ENCODE results near the gene VCAM1.

Gene VCAM1

DNA sequence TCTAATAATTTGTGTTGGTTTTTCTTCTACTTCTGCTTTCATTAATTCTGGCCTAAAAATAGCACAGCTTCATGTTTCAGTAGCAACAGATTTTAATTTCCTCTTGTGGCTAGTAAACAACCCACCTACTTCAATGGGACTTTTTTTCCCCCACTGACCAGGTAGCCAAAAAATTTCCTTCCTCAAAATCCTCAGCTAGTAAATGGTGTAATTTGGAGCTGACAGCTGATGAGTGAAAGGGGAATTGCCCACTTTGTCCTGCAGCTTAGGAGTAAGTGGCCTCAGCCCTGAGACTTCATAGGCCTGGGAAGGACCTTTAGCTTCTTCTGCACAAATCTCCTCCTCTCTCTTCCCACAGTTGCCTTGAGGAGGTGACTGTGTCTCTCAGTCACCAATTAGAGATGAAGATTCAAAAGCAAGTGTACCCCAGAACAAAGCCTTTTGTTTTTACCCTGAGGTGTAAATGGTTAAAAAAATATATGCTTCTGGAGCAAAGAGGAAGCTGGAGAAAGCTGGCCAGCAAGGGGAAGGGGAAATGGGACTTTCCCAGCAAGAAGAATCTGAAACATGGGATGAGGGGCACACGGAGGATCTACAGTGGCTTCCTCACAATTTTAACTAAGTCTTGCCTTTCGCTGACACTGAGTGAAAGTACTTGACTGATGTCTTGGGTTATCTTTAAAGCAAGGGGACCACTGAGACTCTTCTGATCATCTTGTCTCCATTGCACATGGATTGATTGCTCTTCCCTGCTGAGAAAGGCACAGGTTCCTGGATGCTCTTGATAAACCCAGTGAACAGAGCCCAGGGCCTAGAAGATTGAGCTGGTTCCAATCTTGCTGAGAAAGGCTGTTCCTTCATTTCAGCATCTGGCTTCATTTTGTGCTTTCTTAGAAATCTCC lies 35.8 kb upstream of the VCAM1 start:
- no peaks in the 10 kb centered on the region for H3K27me3 ChIP-seq (ENCODE audit: low read length)
- TF ChIP-seq CTCF (IDR thresholded peaks at IDR 0.05; ENCODE audit: insufficient read depth, low read length, poor library complexity, severe bottlenecking): no peak
- TF ChIP-seq EZH2phosphoT487 (conservative IDR thresholded peaks at IDR 0.05; ENCODE audit: low read length): no peak
- no peaks in the 10 kb centered on the region for H3K36me3 ChIP-seq (ENCODE audit: low read length)
- H4K20me1 ChIP-seq (ENCODE audit: low read depth, low read length): no peaks in the 10 kb centered on the region
- H3K27ac ChIP-seq (ENCODE audit: low read depth, low read length): no peak overlapping the region
- no peak overlapping the region for H2AFZ ChIP-seq (ENCODE audit: low read depth, low read length, severe bottlenecking)
- H3K9me2 ChIP-seq (replicated peaks; ENCODE audit: insufficient read depth, low read length): no peaks in the 10 kb centered on the region
- H3K9me3 ChIP-seq (ENCODE audit: insufficient read depth, low read length): no peaks in the 10 kb centered on the region
- no peak overlapping the region for H3K9ac ChIP-seq (ENCODE audit: low read length)
- no peaks in the 10 kb centered on the region for H3F3A ChIP-seq (ENCODE audit: insufficient read depth)
- H3K79me2 ChIP-seq (ENCODE audit: insufficient read depth, low read length): no peaks in the 10 kb centered on the region
- H3K4me2 ChIP-seq (ENCODE audit: low read depth, low read length, poor library complexity, severe bottlenecking): no peak overlapping the region
- no peak overlapping the region for H3K4me3 ChIP-seq (ENCODE audit: insufficient read depth, low read length, poor library complexity, severe bottlenecking)

DNA sequence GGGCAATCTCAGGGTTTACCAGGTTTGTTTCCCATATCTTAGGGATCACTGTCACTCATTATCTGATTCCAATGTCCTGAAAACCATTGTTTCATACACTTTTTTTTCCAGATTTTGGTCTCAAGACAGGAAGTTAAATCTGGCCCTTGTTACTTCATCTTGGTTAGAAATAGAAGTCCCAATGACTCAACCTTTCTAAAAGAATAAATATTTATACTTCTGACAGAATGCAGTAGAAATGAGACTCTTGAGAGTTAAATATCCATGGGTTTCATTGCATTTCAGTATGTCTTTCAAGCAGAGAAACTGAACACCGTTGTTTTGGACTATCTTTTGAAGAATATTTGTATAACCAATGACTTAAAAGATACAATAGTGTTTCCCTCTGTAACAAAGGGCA lies 19.8 kb upstream of the VCAM1 start:
- H3K27ac ChIP-seq (ENCODE audit: low read depth, low read length): no peak overlapping the region
- TF ChIP-seq EZH2phosphoT487 (conservative IDR thresholded peaks at IDR 0.05; ENCODE audit: low read length) (no peak), CTCF (IDR thresholded peaks at IDR 0.05; ENCODE audit: insufficient read depth, low read length, poor library complexity, severe bottlenecking) (no peak)
- H3K9ac ChIP-seq (ENCODE audit: low read length): no peak overlapping the region
- no peak overlapping the region for H3K4me3 ChIP-seq (ENCODE audit: insufficient read depth, low read length, poor library complexity, severe bottlenecking)
- H3K36me3 ChIP-seq (ENCODE audit: low read length): no peaks in the 10 kb centered on the region
- no peaks in the 10 kb centered on the region for H3K79me2 ChIP-seq (ENCODE audit: insufficient read depth, low read length)
- H2AFZ ChIP-seq (ENCODE audit: low read depth, low read length, severe bottlenecking): no peak overlapping the region
- no peaks in the 10 kb centered on the region for H3K9me3 ChIP-seq (ENCODE audit: insufficient read depth, low read length)
- no peaks in the 10 kb centered on the region for H3F3A ChIP-seq (ENCODE audit: insufficient read depth)
- H4K20me1 ChIP-seq (ENCODE audit: low read depth, low read length): no peaks in the 10 kb centered on the region
- H3K27me3 ChIP-seq (ENCODE audit: low read length): no peaks in the 10 kb centered on the region
- H3K4me2 ChIP-seq (ENCODE audit: low read depth, low read length, poor library complexity, severe bottlenecking): no peak overlapping the region
- no peaks in the 10 kb centered on the region for H3K9me2 ChIP-seq (replicated peaks; ENCODE audit: insufficient read depth, low read length)

DNA sequence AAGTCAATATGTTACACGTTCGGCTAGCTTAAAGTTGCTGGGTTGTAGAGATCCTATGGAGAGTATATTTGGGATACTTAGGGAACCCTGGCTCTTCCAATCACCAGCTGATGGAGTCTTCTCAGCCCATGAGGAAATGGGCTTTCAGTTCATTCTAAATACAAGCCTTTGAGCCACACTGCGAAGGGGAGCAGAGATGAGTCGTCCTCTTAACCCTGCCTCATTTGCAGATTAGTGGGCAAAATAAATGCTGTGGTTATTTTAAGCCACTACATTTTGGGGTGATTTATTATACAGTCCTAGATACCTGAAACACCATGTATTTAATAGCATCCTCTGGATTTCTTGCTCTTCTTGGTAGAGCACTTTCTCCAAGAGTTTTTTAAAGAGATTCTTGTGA lies 19.0 kb upstream of the VCAM1 start:
- Histone ChIP-seq H3K4me3 (ENCODE audit: insufficient read depth, low read length, poor library complexity, severe bottlenecking) (no peak overlapping the region), H3K36me3 (ENCODE audit: low read length) (no peaks in the 10 kb centered on the region), H2AFZ (ENCODE audit: low read depth, low read length, severe bottlenecking) (no peak overlapping the region), H3K27ac (ENCODE audit: low read depth, low read length) (no peak overlapping the region), H3F3A (ENCODE audit: insufficient read depth) (no peaks in the 10 kb centered on the region), H3K27me3 (ENCODE audit: low read length) (no peaks in the 10 kb centered on the region), H3K79me2 (ENCODE audit: insufficient read depth, low read length) (no peaks in the 10 kb centered on the region), H4K20me1 (ENCODE audit: low read depth, low read length) (no peaks in the 10 kb centered on the region), H3K9me2 (replicated peaks; ENCODE audit: insufficient read depth, low read length) (no peaks in the 10 kb centered on the region), H3K9me3 (ENCODE audit: insufficient read depth, low read length) (no peaks in the 10 kb centered on the region), H3K4me2 (ENCODE audit: low read depth, low read length, poor library complexity, severe bottlenecking) (no peak overlapping the region), H3K9ac (ENCODE audit: low read length) (no peak overlapping the region)
- TF ChIP-seq CTCF (IDR thresholded peaks at IDR 0.05; ENCODE audit: insufficient read depth, low read length, poor library complexity, severe bottlenecking) (no peak), EZH2phosphoT487 (conservative IDR thresholded peaks at IDR 0.05; ENCODE audit: low read length) (no peak)

Data from SU-DHL-6 (cell line).